Sigmoid colon (tissue), 7 donors: ENCODE measurements around the gene GPHN. TPM values are rescaled to one million over a fixed set of nuclear protein-coding genes. Genes with fewer than 3 reads are reported as not detected.
A peak's percentile ranks its signal among the peaks of the same experiment; 100 is the strongest.

ENCODE experiments used
- DNase-seq: peaks from one replicate; pipeline ENCODE4 v3.0.0-alpha.2; 2019
- H3K27ac ChIP-seq, 4 donors: fragments of 200-600 bp; sonication (generic); one replicate each; pipeline ENCODE4 v1.5.1; 2016 to 2019; ENCODE audit warnings: mild to moderate bottlenecking in 1 of 4
- H3K27me3 ChIP-seq, 3 donors: fragments of 200-600 bp; sonication (generic); one replicate each; pipeline ENCODE4 v1.5.1; 2019; ENCODE audit warnings: mild to moderate bottlenecking in 1 of 3
- H3K36me3 ChIP-seq, 4 donors: fragments of 200-600 bp; sonication (generic); one replicate each; pipeline ENCODE4 v1.5.1; 2016 to 2019
- H3K4me1 ChIP-seq, 4 donors: fragments of 200-600 bp; sonication (generic); one replicate each; pipeline ENCODE4 v1.5.1; 2017 to 2019
- H3K4me3 ChIP-seq, 4 donors: fragments of 200-600 bp; sonication (generic); one replicate each; pipeline ENCODE4 v1.5.1; 2017 to 2019; ENCODE audit warnings: mild to moderate bottlenecking in 2 of 4, moderate library complexity in 1 of 4
- H3K9me3 ChIP-seq, 4 donors: fragments of 200-600 bp in 3 of 4; sonication (generic) in 3 of 4; one replicate each; pipeline versions ENCODE4 v1.5.1 to v1.6.1; 2013 to 2019
- CTCF ChIP-seq, 4 experiments: fragments of 450-650 bp in 3 of 4; fragments of 200-600 bp in 1 of 4; IDR thresholded peaks; one replicate each; pipeline ENCODE4 v1.5.1; 2016 to 2019; ENCODE audit warnings: antibody characterized with exemption in 4 of 4, mild to moderate bottlenecking in 3 of 4, moderate library complexity in 2 of 4
- EP300 ChIP-seq, 4 donors: sonication (generic); formaldehyde crosslinking; IDR thresholded peaks; one replicate each; pipeline ENCODE4 v1.6.1; 2017; ENCODE audit warnings: antibody characterized with exemption in 4 of 4
- POLR2A ChIP-seq, 2 donors: fragments of 450-650 bp; IDR thresholded peaks; one replicate each; pipeline ENCODE4 v1.6.1; 2016; ENCODE audit warnings: antibody characterized with exemption in 2 of 2, mild to moderate bottlenecking in 2 of 2, moderate library complexity in 2 of 2
- POLR2AphosphoS5 ChIP-seq, 4 donors: sonication (generic); formaldehyde crosslinking; IDR thresholded peaks; one replicate each; pipeline ENCODE4 v1.6.1; 2017; ENCODE audit warnings: antibody characterized with exemption in 4 of 4
- WGBS, 2 donors: extraction: QIAGEN DNeasy Blood & Tissue Kit; methylation state at CpG; one replicate each; pipeline ENCODE4 v1.1.7; 2013; 5-methylcytosine and 5-hydroxymethylcytosine counted together
- intact Hi-C: fragments of 100-400 bp; cut with DNase I; formaldehyde crosslinking; loops from one replicate; pipeline ENCODE4 v1.15.1; 2023
- polyA plus RNA-seq, 3 donors: library from polyadenylated mRNA; stranded (reverse); fragments of 200-250 nt; gene quantifications; one replicate each; pipeline ENCODE4 v1.2.3, GENCODE V29; 2013
- total RNA-seq, 4 donors: library from RNA; depleted of rRNA; stranded (reverse); fragments of >200 nt; gene quantifications; one replicate each; pipeline ENCODE4 v1.1.0, GENCODE V29; 2016
- donor health status: healthy with polysubstance abuse.
- donor health status: Bipolar disorder and iron deficiency.
- donor health status: healthy.

GPHN gene
- total and polyA plus RNA-seq, 7 donors: 5.4 to 20.3 (median 14.1) TPM

DNA sequence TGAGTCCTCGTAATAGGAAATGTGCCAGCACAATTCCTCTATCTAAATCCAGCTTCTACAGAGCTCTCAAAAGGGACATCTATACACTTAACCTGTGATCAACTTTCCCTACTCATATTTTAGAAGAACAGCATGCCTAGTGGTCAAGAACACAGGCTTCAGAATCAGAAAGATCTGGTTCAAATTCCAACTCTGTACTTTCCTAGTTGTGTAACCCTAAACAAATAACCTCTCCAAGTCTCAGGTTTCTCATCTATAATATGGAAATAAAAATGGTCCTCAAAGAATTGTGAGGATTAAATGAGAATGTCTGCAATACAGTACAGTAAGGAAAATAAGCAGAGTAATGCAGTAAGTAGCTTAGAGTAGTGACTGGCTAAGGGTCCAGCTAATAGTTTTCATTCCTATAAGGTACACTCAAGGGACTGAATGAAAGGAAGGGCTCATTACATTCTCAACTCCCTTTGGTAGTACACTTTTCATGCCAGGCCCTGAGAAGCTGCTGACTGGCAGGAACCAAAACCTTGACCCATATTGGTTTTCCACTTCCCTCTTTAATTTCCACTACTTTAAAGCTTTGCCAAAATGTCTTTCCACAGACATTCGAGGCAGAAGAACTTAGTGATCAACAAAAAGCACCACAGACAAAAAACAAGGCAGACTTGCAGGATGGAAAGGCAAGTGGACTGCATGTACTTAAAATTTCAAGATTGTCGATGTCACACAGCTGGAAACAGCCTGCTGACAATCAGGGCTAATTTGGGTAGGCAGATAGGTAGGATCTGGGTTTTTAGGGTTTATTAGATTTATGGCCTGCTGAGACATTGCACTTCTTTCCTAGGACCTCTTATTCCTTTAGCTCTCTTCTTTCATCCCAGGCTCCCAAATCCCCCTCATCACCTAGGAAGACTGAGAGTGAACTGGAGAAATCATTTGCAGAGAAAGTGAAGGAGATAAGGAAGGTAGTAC, 17.5 kb upstream of the GPHN start:
- no peaks in the 10 kb centered on the region for H3K9me3 ChIP-seq
- TF ChIP-seq POLR2AphosphoS5 (IDR thresholded peaks at IDR 0.05) (no peak), CTCF (IDR thresholded peaks at IDR 0.05) (no peak), EP300 (IDR thresholded peaks at IDR 0.05) (no peak), POLR2A (IDR thresholded peaks at IDR 0.05) (no peak)
- intact Hi-C loops: no loop called here
- no peaks in the 10 kb centered on the region for H3K27me3 ChIP-seq
- no peak for DNase-seq
- H3K4me1 ChIP-seq: peaks cover 0 to 2% (median 0%) of the 10 kb centered on the region in 4 donors
- H3K27ac ChIP-seq: no peak overlapping the region
- H3K36me3 ChIP-seq: no peaks in the 10 kb centered on the region
- 77 to 87% methylated on average over 3 of the region's 3 CpGs for WGBS, 2 donors
- no peak overlapping the region for H3K4me3 ChIP-seq

- DNase-seq: no peak
- intact Hi-C loops: no loop called here
- no peak overlapping the region for H3K27ac ChIP-seq
- peaks cover 0 to 3% (median 0%) of the 10 kb centered on the region in 3 donors for H3K27me3 ChIP-seq
- H3K9me3 ChIP-seq: no peaks in the 10 kb centered on the region
- peaks cover 0 to 11% (median 0%) of the 10 kb centered on the region in 4 donors for H3K4me1 ChIP-seq
- TF ChIP-seq POLR2AphosphoS5 (IDR thresholded peaks at IDR 0.05) (no peak), CTCF (IDR thresholded peaks at IDR 0.05) (no peak), EP300 (IDR thresholded peaks at IDR 0.05) (no peak), POLR2A (IDR thresholded peaks at IDR 0.05) (no peak)
- H3K36me3 ChIP-seq: no peaks in the 10 kb centered on the region
- H3K4me3 ChIP-seq: no peak overlapping the region
These were observed 14.2 kb upstream of the GPHN start for GRCh38 chr14:66493750-66494149.

DNA sequence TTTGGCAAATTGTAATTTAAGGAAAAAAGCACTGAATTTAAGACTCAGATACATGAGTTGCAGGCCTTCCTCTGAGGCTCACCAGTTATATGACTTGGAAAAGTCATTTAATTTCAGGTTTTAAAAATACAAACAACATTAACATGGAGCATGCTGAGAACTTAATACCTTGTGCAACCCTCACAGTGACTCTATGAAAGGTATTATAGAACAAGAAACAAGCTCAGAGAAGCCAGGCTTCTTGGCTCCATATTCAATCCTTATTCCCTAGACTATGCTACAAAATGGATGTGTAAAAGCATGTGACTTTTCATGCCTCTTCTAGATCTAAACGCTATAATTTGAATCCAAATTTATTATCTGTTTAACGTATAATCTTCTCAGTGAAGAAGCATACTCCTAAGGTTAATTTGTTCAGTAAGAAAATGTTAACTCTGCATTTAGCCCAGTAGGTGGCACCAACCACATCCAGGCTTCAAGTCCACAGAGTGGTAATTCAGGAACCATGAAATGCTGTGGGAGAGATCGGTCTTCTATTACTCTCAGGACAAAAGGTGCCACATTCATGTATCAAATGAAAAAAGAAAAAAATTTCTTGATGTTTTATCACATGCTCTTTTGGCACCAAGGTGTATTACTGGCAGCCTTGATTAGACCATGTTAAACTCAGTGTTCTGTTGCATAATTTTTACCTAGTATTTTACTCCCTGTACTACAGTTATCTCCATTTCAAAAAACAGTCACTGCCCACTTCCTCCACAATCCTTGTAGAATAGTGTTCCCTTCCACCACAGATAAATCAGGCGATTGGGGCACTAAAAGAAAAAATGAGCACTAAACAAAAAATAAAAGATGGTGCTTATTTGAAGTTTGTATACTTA, 12.5 kb upstream of the GPHN start:
- intact Hi-C loops: no loop called here
- Histone ChIP-seq H3K27ac (no peak overlapping the region), H3K4me3 (peak overlapping the region in 1 of 4 donors; percentile 11), H3K4me1 (peaks cover 0 to 11% (median 0%) of the 10 kb centered on the region in 4 donors), H3K9me3 (no peaks in the 10 kb centered on the region), H3K36me3 (no peaks in the 10 kb centered on the region), H3K27me3 (peaks cover 0 to 3% (median 0%) of the 10 kb centered on the region in 3 donors)
- 2 to 3% methylated on average over 4 of the region's 4 CpGs for WGBS, 2 donors
- TF ChIP-seq CTCF (IDR thresholded peaks at IDR 0.05) (peak; percentile 31 to 65 (median 47)), POLR2AphosphoS5 (IDR thresholded peaks at IDR 0.05) (no peak)
- peak; percentile 67 for DNase-seq

DNA sequence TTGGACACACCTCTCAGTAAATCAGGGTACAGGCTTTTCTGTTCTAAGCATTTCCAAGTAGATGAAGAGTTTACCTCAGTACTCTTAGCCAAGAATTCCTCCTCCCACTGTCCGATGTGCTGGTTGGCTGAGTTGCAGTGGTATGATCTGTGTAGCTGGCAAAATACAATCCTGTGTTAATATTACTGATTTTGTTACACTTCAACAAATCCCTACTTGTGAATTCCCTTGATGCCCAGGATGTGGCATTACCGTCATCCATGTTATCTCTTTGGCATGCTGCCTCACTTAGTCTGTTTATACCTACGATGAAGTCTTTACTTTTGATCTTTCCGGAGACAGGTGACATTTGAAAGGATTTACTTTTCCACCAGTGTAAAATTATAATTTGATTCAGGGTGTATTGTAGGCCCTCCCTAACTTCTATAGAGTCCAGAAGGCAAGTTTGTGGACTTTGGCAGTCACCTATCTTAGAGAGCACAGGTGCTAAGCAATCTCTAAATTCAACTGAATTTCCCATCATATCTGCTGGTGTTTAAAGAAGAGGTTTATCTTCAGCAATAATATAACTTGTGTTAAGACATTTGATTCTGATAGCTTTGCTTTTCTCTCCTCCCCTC, 11.6 kb upstream of the GPHN start:
- TF ChIP-seq EP300 (IDR thresholded peaks at IDR 0.05) (no peak), POLR2A (IDR thresholded peaks at IDR 0.05) (no peak), CTCF (IDR thresholded peaks at IDR 0.05) (no peak), POLR2AphosphoS5 (IDR thresholded peaks at IDR 0.05) (no peak)
- DNase-seq: no peak
- intact Hi-C loops: no loop called here
- Histone ChIP-seq H3K27me3 (peaks cover 0 to 3% (median 0%) of the 10 kb centered on the region in 3 donors), H3K36me3 (no peaks in the 10 kb centered on the region), H3K4me1 (peaks cover 0 to 11% (median 0%) of the 10 kb centered on the region in 4 donors), H3K9me3 (no peaks in the 10 kb centered on the region), H3K4me3 (no peak overlapping the region), H3K27ac (no peak overlapping the region)
- 16 to 71% methylated on average over 4 of the region's 4 CpGs for WGBS, 2 donors
